ENCODE data around the gene EXOC3L4. TPM values are rescaled to one million over a fixed set of nuclear protein-coding genes. Genes with fewer than 3 reads are reported as not detected.
"Not testable (repeated sequence)": the region's sequence is repeated elsewhere in the genome, so short reads cannot be mapped to it uniquely, and the experiment has no call there.

The EXOC3L4 gene
- total and polyA plus RNA-seq, 9 of the 15 experiments (the other 6 are each of a cell fraction or from before 2014, with no cell fraction given): 0.10 to 6.7 (median 0.98) TPM; not detected in 1

DNA sequence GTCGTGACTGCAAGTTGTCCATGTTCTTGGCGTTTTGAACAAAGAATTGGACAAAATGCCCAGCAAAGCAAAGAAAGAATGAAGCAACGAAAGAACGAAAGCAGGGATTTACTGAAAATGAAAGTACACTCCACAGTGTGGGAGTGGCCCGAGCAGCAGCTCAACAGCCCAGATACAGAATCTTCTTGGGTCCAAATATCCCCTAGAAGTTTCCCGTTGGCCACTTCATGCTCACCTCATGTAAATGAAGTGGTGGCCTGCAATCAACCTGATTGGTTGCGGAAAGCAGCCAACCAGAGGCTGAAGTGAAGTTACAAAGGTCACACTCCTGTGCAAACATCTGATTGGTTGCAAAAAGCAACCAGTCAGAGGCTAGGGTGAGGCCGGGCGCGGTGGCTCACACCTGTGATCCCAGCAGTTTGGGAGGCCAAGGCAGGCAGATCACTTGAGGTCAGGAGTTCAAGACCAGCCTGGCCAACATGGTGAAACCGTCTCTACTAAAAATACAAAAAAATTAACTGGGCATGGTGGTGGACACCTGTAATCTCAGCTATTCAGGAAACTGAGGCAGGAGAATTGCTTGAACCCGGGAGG, 20.7 kb downstream of the EXOC3L4 start:
- H3K36me3 ChIP-seq (ENCODE audit: control insufficient read depth, insufficient read depth, low read length); H3K4me3 ChIP-seq; H3K79me2 ChIP-seq (ENCODE audit: control insufficient read depth, insufficient read depth, low read length); in situ Hi-C loops (cut with MboI); H3K27me3 ChIP-seq (ENCODE audit: control insufficient read depth in 2 of 2, insufficient read depth in 2 of 2, low read length in 2 of 2); intact Hi-C loops (cut with micrococcal nuclease); H3K9me3 ChIP-seq (replicated peaks; ENCODE audit: control insufficient read depth, insufficient read depth, low read depth, low read length); H4K20me1 ChIP-seq (replicated peaks; ENCODE audit: control insufficient read depth, insufficient read depth, low read length); POLR2A ChIA-PET; ATAC-seq; H3K9me1 ChIP-seq (ENCODE audit: control insufficient read depth, insufficient read depth, low read length); BruUV-seq (replicated peaks): not testable (repeated sequence)
- Histone ChIP-seq H2AFZ (ENCODE audit: low read depth, low read length) (peak overlapping the region; percentile 65), H3K9ac (ENCODE audit: insufficient read depth in 1 of 2, low read depth in 2 of 2, low read length in 2 of 2) (peak overlapping the region in 1 of 2 experiments; percentile 42; a peak in 1 of 4 replicates), H3K27ac (ENCODE audit: extremely low read depth, low read depth, low read length) (peak overlapping the region; percentile 50; the same call in 2 of the 3 replicates), H3K4me2 (ENCODE audit: insufficient read depth, low read length) (peak overlapping the region; percentile 51), H3K4me1 (replicated peaks in 1 of 2; ENCODE audit: control insufficient read depth in 2 of 2, insufficient read depth in 2 of 2, low read length in 2 of 2) (peaks cover 59 to 89% of the 10 kb centered on the region in 2 experiments)
- CTCF ChIA-PET (ENCODE audit: low intra/inter-chr PET ratio): interaction anchor here (0.6 kb wide), 1 partner anchor 175 kb away, joined by 3 read pairs; no protein-coding TSS in a partner anchor
- DNase-seq (ENCODE audit: extremely low read depth in 1 of 4, low spot score in 3 of 4) (peak in 1 of 4 experiments; percentile 73), FAIRE-seq (peak; percentile 54)
- WGBS (ENCODE audit: insufficient coverage, low coverage, missing lambda C conversion rate): 40% methylated on average over 12 of the region's 12 CpGs
- TF ChIP-seq NR2C1 (IDR thresholded peaks at IDR 0.05) (peak; percentile 54), NR2C1 (tag; IDR thresholded peaks at IDR 0.05) (peak; percentile 41; the same call in 1 of the 2 replicates), TRIM28 (IDR thresholded peaks at IDR 0.05) (0 out of 2 replicates have a peak, but pooled peaks have one; percentile 29), CC2D1A (IDR thresholded peaks at IDR 0.05) (peak; percentile 63; the same call in 1 of the 2 replicates), ADNP (tag; IDR thresholded peaks at IDR 0.05) (peak; percentile 41; the same call in 1 of the 2 replicates), L3MBTL2 (IDR thresholded peaks at IDR 0.05) (peak; percentile 26; the same call in 1 of the 2 replicates)
- TF ChIP-seq, protein P1, sequence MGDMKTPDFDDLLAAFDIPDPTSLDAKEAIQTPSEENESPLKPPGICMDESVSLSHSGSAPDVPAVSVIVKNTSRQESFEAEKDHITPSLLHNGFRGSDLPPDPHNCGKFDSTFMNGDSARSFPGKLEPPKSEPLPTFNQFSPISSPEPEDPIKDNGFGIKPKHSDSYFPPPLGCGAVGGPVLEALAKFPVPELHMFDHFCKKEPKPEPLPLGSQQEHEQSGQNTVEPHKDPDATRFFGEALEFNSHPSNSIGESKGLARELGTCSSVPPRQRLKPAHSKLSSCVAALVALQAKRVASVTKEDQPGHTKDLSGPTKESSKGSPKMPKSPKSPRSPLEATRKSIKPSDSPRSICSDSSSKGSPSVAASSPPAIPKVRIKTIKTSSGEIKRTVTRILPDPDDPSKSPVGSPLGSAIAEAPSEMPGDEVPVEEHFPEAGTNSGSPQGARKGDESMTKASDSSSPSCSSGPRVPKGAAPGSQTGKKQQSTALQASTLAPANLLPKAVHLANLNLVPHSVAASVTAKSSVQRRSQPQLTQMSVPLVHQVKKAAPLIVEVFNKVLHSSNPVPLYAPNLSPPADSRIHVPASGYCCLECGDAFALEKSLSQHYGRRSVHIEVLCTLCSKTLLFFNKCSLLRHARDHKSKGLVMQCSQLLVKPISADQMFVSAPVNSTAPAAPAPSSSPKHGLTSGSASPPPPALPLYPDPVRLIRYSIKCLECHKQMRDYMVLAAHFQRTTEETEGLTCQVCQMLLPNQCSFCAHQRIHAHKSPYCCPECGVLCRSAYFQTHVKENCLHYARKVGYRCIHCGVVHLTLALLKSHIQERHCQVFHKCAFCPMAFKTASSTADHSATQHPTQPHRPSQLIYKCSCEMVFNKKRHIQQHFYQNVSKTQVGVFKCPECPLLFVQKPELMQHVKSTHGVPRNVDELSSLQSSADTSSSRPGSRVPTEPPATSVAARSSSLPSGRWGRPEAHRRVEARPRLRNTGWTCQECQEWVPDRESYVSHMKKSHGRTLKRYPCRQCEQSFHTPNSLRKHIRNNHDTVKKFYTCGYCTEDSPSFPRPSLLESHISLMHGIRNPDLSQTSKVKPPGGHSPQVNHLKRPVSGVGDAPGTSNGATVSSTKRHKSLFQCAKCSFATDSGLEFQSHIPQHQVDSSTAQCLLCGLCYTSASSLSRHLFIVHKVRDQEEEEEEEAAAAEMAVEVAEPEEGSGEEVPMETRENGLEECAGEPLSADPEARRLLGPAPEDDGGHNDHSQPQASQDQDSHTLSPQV (IDR thresholded peaks at IDR 0.05): 0 out of 2 replicates have a peak, but pooled peaks have one; percentile 26
- TF ChIP-seq, protein P2, sequence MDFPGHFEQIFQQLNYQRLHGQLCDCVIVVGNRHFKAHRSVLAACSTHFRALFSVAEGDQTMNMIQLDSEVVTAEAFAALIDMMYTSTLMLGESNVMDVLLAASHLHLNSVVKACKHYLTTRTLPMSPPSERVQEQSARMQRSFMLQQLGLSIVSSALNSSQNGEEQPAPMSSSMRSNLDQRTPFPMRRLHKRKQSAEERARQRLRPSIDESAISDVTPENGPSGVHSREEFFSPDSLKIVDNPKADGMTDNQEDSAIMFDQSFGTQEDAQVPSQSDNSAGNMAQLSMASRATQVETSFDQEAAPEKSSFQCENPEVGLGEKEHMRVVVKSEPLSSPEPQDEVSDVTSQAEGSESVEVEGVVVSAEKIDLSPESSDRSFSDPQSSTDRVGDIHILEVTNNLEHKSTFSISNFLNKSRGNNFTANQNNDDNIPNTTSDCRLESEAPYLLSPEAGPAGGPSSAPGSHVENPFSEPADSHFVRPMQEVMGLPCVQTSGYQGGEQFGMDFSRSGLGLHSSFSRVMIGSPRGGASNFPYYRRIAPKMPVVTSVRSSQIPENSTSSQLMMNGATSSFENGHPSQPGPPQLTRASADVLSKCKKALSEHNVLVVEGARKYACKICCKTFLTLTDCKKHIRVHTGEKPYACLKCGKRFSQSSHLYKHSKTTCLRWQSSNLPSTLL (IDR thresholded peaks at IDR 0.05): peak; percentile 65; the same call in 1 of the 2 replicates
